ENCODE data around the gene RAB3C. TPM values are rescaled to one million over a fixed set of nuclear protein-coding genes. Genes with fewer than 3 reads are reported as not detected.

Gene RAB3C
- total RNA-seq, 1 donor from 2014 or later = 0.47 TPM

DNA sequence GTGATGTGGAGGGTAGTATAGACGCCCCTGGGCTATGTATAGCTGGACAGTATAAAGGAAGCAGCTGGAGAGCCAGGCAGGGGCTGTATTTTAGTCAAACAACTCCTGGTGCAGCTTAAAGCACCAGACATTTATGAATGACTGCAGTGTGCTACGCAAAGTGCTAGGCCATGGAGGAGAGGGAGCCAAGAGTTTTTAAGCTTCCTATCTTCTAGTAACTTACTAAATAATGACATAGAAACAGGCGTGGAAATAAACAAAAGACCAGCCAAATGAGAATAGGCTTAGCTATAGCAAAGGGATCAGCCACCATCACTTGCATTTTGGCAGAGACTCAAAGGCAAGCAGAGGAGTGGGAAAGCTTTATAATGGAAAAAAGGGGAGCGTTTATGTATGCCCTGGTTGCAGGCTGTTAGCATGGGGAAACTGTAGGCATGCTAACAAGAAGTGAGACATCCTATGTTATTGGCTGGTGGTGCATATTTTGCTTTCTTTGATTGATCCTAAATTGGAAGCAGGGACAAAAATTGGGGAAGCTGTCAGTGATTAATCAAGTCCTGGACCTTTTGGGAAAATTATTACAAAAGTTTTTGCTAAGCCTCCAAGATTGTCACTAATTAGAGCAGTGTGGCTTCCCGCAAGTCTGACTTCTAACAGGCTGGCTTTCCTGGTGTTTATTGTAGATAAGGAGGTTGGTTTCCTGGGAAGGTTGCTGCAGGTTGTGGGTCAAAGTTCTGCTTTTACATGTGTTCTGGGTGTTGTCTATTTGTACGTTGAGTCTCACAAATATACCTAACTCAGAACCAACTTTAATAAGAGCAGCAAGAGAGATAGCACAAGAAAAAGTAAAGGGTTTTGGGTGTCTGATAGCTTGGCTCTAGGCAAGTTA, 46.6 kb downstream of the RAB3C start:
- Mint-ChIP-seq H3K27me3 (no peaks in the 10 kb centered on the region), H3K4me1 (no peaks in the 10 kb centered on the region), H3K9me3 (no peaks in the 10 kb centered on the region), H3K27ac (no peak overlapping the region), H3K36me3 (ENCODE audit: low read depth) (no peaks in the 10 kb centered on the region), H3K4me3 (no peak overlapping the region)
- CTCF ChIA-PET = no interaction called here
- TF ChIP-seq, protein P1, sequence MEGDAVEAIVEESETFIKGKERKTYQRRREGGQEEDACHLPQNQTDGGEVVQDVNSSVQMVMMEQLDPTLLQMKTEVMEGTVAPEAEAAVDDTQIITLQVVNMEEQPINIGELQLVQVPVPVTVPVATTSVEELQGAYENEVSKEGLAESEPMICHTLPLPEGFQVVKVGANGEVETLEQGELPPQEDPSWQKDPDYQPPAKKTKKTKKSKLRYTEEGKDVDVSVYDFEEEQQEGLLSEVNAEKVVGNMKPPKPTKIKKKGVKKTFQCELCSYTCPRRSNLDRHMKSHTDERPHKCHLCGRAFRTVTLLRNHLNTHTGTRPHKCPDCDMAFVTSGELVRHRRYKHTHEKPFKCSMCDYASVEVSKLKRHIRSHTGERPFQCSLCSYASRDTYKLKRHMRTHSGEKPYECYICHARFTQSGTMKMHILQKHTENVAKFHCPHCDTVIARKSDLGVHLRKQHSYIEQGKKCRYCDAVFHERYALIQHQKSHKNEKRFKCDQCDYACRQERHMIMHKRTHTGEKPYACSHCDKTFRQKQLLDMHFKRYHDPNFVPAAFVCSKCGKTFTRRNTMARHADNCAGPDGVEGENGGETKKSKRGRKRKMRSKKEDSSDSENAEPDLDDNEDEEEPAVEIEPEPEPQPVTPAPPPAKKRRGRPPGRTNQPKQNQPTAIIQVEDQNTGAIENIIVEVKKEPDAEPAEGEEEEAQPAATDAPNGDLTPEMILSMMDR (IDR thresholded peaks at IDR 0.05) = no peak
- DNase-seq (no peak), ATAC-seq (ENCODE audit: low read depth) (no peak)
- POLR2A ChIA-PET = interaction anchor here (0.7 kb wide), 1 partner anchor 30 kb away, joined by 9 read pairs; no protein-coding TSS in a partner anchor
- intact Hi-C loops (cut with micrococcal nuclease) = no loop called here

DNA sequence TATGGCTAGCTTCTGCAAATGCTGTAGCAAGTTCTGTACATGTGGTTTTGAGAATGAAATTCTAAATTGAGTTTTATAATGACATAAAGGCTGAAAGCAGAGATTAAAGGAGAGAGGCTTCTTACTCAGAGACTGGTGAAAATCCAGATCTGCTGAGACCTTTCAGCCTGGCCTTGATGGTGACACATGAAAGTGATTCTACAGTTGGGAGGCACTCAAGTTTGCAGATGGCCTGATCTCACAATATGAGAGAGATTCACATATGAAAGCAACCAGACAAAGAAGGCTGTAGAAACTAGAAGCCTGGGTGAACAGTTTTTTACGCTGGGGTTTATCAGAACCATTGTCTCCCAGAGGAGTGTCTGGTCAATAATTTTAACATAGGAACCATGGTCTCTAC, 49.0 kb downstream of the RAB3C start:
- no peaks in the 10 kb centered on the region for H3K9me3 Mint-ChIP-seq

DNA sequence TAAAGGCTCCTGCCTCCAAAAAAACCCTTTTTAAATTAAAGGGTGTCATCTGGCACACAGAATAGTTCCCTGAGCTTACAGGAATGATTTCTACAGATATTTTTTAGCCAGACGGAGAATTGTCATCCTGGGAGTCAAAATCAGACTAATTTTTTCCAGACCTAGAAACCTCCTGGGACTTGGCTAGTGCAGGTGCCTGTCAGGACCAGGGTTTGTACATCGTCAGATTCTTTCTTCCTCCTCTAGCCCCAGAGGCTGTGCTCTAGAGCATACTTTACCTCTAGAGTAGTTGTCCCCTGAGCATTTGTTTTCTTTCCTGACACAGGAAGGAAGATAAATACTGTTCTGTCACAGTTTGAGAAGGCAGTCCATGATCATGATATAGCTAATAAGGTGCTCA, 52.5 kb downstream of the RAB3C start:
- ATAC-seq (ENCODE audit: low read depth) (no peak), DNase-seq (no peak)
- no peaks in the 10 kb centered on the region for H3K36me3 Mint-ChIP-seq (ENCODE audit: low read depth)
- ChIA-PET POLR2A (no interaction called here), CTCF (no interaction called here)
- no peaks in the 10 kb centered on the region for H3K27me3 Mint-ChIP-seq
- no peaks in the 10 kb centered on the region for H3K9me3 Mint-ChIP-seq
- TF ChIP-seq, protein P1 (IDR thresholded peaks at IDR 0.05) = no peak
- no peak overlapping the region for H3K4me3 Mint-ChIP-seq
- intact Hi-C loops (cut with micrococcal nuclease) = no loop called here
- H3K27ac Mint-ChIP-seq = no peak overlapping the region
- H3K4me1 Mint-ChIP-seq = peaks cover 2% of the 10 kb centered on the region

More for the DNA sequence above, 49.0 kb downstream of the RAB3C start:
- intact Hi-C loops (cut with micrococcal nuclease) = no loop called here
- no peak overlapping the region for H3K4me3 Mint-ChIP-seq
- no peak for DNase-seq
- no peaks in the 10 kb centered on the region for H3K36me3 Mint-ChIP-seq (ENCODE audit: low read depth)
- H3K4me1 Mint-ChIP-seq = peaks cover 2% of the 10 kb centered on the region
- no peak for ATAC-seq (ENCODE audit: low read depth)
- TF ChIP-seq, protein P1 (IDR thresholded peaks at IDR 0.05) = no peak
- POLR2A ChIA-PET = no interaction called here
- no peaks in the 10 kb centered on the region for H3K27me3 Mint-ChIP-seq
- CTCF ChIA-PET = no interaction called here
- no peak overlapping the region for H3K27ac Mint-ChIP-seq

DNA sequence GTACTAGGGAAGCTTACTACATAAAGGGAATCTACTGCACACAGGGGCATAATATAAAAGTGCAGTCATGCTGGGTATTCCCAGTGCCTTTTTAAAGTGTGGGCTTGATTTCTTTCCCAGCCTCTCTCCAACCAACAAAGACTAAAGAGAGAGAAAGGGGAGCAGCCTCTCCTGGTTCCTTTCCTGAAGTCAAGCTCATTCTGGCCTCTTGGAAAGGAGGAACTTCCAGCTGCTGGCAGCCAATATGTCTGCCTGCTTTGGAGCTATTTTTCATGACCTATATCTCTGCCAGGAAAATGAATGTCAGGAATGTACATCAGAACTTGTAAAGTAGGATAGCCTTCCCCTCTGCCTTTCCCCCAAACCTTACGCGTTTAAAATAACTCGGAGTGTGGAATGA, 57.1 kb downstream of the RAB3C start:
- no peak for DNase-seq
- no peak overlapping the region for H3K27ac Mint-ChIP-seq
- peaks cover 2% of the 10 kb centered on the region for H3K4me1 Mint-ChIP-seq
- no peak overlapping the region for H3K4me3 Mint-ChIP-seq
- H3K9me3 Mint-ChIP-seq = no peaks in the 10 kb centered on the region
- POLR2A ChIA-PET = no interaction called here
- no peaks in the 10 kb centered on the region for H3K27me3 Mint-ChIP-seq
- ATAC-seq (ENCODE audit: low read depth) = no peak
- intact Hi-C loops (cut with micrococcal nuclease) = no loop called here
- H3K36me3 Mint-ChIP-seq (ENCODE audit: low read depth) = no peaks in the 10 kb centered on the region
- TF ChIP-seq, protein P1 (IDR thresholded peaks at IDR 0.05) = no peak
- CTCF ChIA-PET = no interaction called here

DNA sequence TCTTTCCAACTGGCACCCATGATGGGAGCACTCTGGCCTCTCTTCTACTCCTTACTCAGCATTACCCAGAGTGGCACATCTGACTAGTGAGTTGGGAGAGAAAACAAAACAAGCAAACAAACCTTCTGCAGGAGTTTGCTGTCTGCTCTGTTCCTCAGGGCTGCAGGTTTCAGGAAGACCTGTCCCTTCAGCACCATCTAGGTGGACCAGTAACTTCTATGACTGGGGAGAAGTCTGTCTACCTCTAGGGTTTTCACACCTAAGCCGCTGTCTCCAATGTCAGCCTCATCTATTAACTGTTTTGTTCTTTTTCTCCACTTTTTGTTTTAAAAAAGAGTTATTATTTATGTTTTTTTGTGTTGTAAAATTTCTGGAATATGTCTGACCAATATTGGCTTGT, 58.7 kb downstream of the RAB3C start:
- CTCF ChIA-PET = no interaction called here
- no peak overlapping the region for H3K27ac Mint-ChIP-seq

More for the DNA sequence above, 58.7 kb downstream of the RAB3C start:
- ATAC-seq (ENCODE audit: low read depth) (no peak), DNase-seq (no peak)
- TF ChIP-seq, protein P1 (IDR thresholded peaks at IDR 0.05) = no peak
- no peaks in the 10 kb centered on the region for H3K9me3 Mint-ChIP-seq
- H3K4me3 Mint-ChIP-seq = no peak overlapping the region
- no peaks in the 10 kb centered on the region for H3K4me1 Mint-ChIP-seq
- no peaks in the 10 kb centered on the region for H3K36me3 Mint-ChIP-seq (ENCODE audit: low read depth)
- POLR2A ChIA-PET = no interaction called here
- intact Hi-C loops (cut with micrococcal nuclease) = no loop called here
- no peaks in the 10 kb centered on the region for H3K27me3 Mint-ChIP-seq

All from activated B cell treated with CpG ODN at 0.5 μM for 24 hours (primary cell).